HG03520 (cell line): ENCODE data around the gene HNRNPLL.
"Not testable (repeated sequence)": the region's sequence is repeated elsewhere in the genome, so short reads cannot be mapped to it uniquely, and the experiment has no call there.

ENCODE experiments used
- ATAC-seq: cut with Tn5 transposase; IDR thresholded peaks from one replicate; pipeline ENCODE4 v1.9.1; 2021; ENCODE audit warnings: mild to moderate bottlenecking, moderate library complexity; ENCODE audit not compliant: unreplicated experiment

HNRNPLL gene

GRCh38 chr2:38602732-38603401, at the start of gene HNRNPLL:
TSS of gene HNRNPLL (minus strand) at chr2:38602928. CDS start at chr2:38602626, 302 bp downstream.
- ATAC-seq: peak; percentile 73

- ATAC-seq: no peak
Measured at GRCh38 chr2:38650717-38651116, 48.0 kb upstream of the HNRNPLL start.

DNA sequence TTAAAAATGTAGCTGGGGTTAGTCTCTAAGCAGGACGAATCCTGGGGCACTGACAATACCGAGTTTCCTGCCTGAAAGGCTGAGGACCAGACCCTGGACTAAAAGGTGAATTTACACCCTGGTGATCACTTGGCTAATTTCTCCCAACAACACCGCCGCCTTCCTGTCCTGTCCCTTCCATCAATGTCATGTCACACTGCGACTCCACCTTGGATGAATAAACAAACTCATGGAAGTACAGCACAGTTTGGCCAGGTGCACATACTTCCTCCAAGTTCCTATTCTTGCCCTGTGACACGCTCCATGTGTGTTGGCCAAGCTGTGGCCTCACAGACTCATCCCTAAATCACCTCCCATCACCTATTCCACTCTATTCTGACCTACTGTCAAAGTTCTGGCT, 47.3 kb upstream of the HNRNPLL start:
- ATAC-seq: no peak

DNA sequence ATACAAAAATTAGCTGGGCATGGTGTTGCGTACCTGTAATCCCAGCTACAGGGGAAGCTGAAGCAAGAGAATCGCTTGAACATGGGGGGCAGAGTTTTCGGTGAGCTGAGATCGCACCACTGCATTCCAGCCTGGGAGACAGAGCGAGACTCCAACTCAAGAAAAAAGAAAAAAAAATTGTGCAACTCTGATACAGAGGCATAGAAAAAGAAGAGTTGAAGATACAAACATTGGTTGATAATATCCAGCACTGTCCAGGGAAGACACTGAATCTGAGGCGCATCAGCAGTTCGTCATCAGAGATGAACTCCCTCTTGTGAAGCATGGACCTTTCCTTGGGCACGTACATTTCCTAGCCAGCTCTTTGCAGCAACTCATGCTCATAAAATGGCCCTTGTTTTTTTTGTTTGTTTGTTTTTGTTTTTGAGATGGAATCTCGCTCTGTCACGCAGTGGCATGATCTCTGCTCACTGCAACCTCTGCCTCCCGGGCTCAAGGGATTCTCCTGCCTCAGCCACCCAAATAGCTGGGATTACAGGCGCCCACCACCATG, 46.5 kb upstream of the HNRNPLL start:
- ATAC-seq: no peak

- no peak for ATAC-seq
Measured at GRCh38 chr2:38648107-38648761, 45.5 kb upstream of the HNRNPLL start.

DNA sequence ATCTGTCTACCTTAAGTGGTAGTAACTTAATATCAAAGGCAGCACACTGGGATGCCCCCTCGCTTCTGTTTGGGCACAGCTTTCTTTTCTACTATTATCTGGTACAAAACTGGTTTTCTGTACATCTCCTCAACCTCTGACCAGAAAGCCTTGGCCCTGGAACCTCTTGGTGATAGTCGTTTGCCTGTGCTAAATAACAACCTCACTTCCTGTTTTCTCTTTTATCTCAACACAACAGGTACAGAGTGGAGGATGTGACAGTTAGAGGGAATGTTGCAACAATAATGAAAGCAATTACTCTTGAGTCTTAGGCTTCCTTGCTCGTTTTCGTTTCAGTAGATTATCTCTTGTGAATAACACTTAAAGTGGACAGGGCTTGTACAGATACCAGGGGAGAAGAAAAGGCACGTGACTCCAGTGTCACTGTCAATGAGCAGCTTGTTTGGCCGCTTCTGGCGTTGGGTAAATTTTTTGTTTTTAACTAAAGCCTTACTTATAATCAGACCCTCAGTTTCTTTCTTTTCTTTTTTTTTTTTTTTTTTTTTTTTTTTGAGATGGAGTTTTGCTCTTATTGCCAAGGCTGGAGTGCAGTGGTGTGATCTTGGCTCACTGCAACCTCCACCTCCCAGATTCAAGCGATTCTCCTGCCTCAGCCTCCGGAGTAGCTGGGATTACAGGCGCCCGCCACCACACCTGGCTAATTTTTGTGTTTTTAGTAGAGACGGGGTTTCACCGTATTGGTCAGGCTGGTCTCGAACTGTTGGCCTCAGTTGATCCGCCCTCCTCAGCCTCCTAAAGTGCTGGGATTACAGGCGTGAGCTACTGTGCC, 41.2 kb upstream of the HNRNPLL start:
- ATAC-seq: not testable (repeated sequence)

DNA sequence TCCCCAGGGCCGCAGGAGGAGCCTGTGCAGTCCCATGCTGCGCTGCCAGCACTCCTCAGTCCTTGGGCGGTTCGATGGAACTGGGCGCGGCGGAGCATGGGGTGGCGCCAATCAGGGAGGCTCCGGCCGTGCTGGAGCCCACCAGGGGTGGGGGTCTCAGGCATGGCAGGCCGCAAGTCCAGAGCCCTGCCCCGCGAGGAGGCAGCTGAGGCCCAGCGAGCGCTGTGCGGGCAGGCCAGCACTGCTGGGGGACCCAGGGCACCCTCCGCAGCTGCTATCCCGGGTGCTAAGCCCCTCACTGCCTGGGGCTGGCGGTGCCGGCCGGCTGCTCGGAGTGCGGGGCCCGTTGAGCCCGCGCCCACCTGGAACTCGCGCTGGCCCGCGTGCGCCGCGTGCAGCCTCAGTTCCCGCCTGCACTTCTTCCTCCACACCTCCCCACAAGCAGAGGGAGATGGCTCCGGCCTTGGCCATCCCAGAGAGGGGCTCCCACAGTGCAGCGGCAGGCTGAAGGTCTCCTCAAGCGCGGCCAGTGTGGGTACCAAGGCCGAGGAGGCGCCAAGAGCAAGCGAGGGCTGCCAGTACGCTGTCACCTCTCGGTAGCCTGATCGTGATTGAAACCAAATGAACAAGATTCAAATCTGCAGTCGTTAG, 40.4 kb upstream of the HNRNPLL start:
- no peak for ATAC-seq

DNA sequence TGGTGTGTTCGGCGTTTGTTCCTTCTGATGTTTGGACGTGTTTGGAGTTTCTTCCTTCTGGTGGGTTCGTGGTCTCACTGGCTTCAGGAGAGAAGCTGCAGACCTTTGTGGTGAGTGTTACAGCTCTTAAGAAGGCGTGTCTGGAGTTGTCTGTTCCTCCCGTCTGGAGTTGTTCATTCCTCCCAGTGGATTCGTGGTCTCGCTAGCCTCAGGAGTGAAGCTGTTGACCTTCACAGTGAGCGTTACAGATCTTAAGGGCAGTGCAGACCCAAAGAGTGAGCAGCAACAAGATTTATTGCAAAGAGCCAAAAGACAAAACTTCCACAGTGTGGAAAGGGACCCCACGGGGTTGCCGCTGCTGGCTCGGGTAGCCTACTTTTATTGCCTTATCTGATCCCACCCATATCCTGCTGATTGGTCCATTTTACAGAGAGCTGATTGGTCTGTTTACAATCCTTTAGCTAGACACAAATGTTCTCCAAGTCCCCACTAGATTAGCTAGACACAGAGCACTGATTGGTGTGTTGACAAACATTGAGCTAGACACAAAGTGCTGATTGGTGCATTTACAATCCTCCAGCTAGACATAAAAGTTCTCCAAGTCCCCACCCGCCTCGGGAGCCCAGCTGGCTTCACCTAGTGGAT, 39.8 kb upstream of the HNRNPLL start:
- ATAC-seq: not testable (repeated sequence)

- no peak for ATAC-seq
Measured at GRCh38 chr2:38636069-38636468, 33.3 kb upstream of the HNRNPLL start.

DNA sequence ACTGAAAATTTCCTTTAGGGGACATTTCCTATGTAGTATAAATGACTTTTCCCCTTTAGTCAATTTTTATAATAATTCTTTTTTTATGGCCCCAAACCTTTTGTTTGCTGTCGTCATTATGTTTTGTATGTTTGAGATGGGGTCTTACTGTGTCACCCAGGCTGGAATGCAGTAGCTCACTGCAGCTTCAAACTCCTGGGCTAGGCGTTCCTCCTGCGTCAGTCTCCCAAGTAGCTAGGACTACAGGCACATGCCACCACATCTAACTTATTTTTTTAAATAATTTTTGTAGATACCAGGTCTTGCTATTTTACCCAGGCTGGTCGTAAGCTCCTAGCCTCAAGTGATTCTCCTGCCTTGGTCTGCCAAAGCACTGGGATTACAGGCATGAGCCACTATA, 32.4 kb upstream of the HNRNPLL start:
- ATAC-seq: no peak

- ATAC-seq: peak; percentile 94
Measured at GRCh38 chr2:38634684-38635083, 32.0 kb upstream of the HNRNPLL start.

GRCh38 chr2:38633895-38634294, 31.2 kb upstream of the HNRNPLL start:
- ATAC-seq: no peak

GRCh38 chr2:38632980-38633379, 30.3 kb upstream of the HNRNPLL start:
- no peak for ATAC-seq

- ATAC-seq: no peak
Measured at GRCh38 chr2:38631976-38632375, 29.2 kb upstream of the HNRNPLL start.

GRCh38 chr2:38629684-38630083, 27.0 kb upstream of the HNRNPLL start:
- ATAC-seq: no peak

DNA sequence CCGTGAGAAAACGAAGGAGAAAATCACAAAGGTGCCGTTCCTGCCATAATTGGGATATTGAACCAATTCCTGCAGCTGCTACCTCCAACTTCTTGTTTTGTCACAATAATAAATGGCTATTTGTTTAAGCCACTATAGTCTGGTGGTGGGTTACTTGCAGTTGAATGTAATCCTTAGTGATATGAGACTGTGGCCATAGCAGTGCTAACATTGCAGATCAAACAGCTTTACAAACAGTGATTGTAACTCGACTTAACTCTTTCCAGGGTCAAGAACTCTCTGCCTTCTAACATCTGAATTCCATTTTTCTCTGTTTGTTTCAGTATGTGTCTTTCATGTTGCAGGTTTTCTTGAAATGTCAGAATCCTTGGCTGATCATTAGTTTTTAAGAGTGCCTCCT, 24.7 kb upstream of the HNRNPLL start:
- ATAC-seq: no peak

DNA sequence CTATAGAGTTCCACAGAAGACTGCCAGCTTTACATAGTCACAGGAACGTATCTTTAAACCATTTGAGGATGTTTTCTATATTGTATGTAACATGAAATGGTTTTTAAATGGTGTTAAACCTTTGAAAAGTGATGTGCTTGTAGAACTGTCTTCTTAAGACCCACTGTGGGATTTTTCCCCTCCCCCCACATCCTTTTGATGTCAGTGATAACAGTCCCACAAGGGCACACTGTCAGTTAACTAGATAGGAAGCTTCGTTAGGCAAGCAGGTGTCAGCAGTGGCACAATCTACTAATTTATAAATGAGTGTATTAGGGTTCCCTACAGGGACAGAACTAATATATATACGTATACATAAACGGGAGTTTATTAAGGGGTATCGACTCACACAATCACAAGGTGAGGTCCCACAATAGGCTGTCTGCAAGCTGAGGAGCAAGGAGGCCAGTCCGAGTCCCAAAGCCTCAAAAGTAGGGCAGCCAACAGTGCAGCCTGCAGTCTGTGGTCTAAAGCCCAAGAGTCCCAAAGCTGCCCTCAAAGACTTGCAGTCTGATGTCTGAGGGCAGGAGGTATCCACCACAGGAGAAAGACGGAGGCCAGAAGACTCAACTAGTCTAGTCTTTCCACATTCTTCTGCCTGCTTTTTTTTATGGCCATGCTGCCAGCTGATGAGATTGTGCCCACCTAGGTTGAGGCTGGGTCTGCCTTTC, 23.8 kb upstream of the HNRNPLL start:
- ATAC-seq: no peak

DNA sequence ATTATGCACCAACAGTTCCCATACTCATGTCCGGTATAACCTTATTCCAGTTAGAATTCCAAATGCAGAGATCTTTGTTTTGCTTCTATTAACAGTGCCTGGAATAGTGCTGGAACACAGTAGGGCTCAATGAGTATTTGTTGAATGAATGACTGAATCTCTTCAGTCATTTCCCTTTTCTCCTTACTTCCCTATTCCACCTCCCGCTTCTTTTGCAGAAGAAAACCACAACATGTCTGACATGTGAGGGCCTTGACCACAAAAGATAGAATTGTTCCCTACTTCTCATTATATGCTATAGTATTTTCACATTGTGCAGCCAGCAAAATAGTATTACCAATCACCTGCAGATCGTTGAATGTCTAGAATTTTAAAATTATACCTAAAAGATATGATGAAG, 19.5 kb upstream of the HNRNPLL start:
- no peak for ATAC-seq

DNA sequence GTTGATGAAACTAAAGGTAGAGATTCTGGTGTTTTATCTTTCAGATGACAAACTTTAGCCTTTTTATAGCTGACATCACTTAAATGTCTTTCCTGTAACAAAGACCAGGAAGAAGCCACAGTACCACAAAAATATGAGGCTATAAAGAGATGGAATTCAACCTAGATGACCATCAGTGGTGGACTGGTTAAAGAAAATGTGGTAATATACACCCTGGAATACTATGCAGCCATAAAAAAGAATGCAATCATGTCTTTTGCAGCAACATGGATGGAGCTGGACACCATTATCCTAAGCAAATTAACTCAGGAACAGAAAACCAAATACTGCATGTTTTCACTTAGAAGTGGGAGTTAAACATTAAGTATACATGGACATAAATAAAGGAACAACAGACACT, 18.3 kb upstream of the HNRNPLL start:
- ATAC-seq: no peak
